HFFc6 (cell line): Measurements from ENCODE around the gene FGF22. TPM values are rescaled to one million over a fixed set of nuclear protein-coding genes. Genes with fewer than 3 reads are reported as not detected.
"Not testable (repeated sequence)": the region's sequence is repeated elsewhere in the genome, so short reads cannot be mapped to it uniquely, and the experiment has no call there.

ENCODE experiments used
- DNase-seq: peaks from one replicate; pipeline ENCODE4 v3.0.0-alpha.2; 2018
- H3K27ac Mint-ChIP-seq: 2 replicates; pipeline ENCODE4 v1.8.0; 2020; ENCODE audit warnings: mild to moderate bottlenecking, mixed read lengths
- H3K27me3 Mint-ChIP-seq: 2 replicates; pipeline ENCODE4 v1.8.0; 2021; ENCODE audit warnings: mild to moderate bottlenecking, moderate library complexity, mixed read lengths; ENCODE audit not compliant: insufficient read depth
- H3K36me3 Mint-ChIP-seq: 2 replicates; pipeline ENCODE4 v1.8.0; 2021; ENCODE audit warnings: low read depth, mixed read lengths
- H3K4me1 Mint-ChIP-seq: 2 replicates; pipeline ENCODE4 v1.8.0; 2020; ENCODE audit warnings: low read depth, mixed read lengths
- H3K4me3 Mint-ChIP-seq: 2 replicates; pipeline ENCODE4 v1.8.0; 2020; ENCODE audit warnings: mild to moderate bottlenecking, moderate library complexity, mixed read lengths
- H3K9me3 Mint-ChIP-seq: 2 replicates; pipeline ENCODE4 v1.8.0; 2020; ENCODE audit warnings: mild to moderate bottlenecking, mixed read lengths
- total RNA-seq, 6 experiments: library from RNA; stranded (reverse); fragmentation: NEBNext Ultra II Directional; extraction: Animal tissue kit (Norgen Biotek cat#: 25700); gene quantifications; 2 replicates in 1 of 6; 3 replicates in 5 of 6; pipeline ENCODE4 v1.2.3, GENCODE V29; 2021
- TF ChIP-seq, protein P1 (sequence below): fragments of 200-600 bp; sonication (generic); IDR thresholded peaks from 2 replicates; pipeline ENCODE4 v1.5.0; 2021; ENCODE audit warnings: antibody characterized with exemption, mild to moderate bottlenecking

The FGF22 gene
- total RNA-seq, 6 experiments from 2014 or later = 0.17 to 0.18 TPM; not detected in 4

DNA sequence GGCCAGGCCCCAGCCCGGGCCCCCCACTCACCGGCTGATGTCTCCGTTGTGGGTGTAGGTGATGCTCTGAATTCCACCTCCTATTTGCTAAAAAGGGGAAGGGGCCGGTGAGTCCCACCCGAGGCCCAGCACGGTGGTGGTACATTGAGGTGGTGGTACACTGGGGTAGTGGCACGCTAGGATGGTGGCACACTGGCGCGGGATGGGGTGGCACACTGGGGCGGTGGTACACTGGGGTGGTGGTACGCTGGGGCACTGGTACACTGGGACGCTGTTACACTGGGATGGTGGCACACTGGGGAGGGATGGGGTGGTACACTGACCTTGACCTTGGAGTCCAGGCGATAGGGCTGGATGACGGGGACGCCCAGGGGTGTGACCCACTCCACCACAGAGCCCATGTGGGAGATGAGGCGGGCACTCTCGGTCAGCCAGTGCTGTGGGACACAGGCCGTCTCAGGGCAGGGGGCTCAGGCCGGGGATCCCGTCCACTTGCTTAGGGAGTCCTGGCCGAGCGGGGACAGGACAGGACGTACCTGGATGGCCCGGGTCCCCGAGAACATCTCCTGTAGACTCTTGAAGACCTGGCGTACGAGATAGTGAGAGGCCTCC lies 20.9 kb upstream of the FGF22 start:
- H3K27me3 Mint-ChIP-seq = no peaks in the 10 kb centered on the region; the same call in 1 of the 2 replicates
- H3K4me1 Mint-ChIP-seq = peaks cover 4% of the 10 kb centered on the region
- peaks cover 13% of the 10 kb centered on the region for H3K36me3 Mint-ChIP-seq
- no peak for DNase-seq
- H3K27ac Mint-ChIP-seq = no peak overlapping the region
- no peak overlapping the region for H3K4me3 Mint-ChIP-seq
- no peaks in the 10 kb centered on the region for H3K9me3 Mint-ChIP-seq
- TF ChIP-seq, protein P1, sequence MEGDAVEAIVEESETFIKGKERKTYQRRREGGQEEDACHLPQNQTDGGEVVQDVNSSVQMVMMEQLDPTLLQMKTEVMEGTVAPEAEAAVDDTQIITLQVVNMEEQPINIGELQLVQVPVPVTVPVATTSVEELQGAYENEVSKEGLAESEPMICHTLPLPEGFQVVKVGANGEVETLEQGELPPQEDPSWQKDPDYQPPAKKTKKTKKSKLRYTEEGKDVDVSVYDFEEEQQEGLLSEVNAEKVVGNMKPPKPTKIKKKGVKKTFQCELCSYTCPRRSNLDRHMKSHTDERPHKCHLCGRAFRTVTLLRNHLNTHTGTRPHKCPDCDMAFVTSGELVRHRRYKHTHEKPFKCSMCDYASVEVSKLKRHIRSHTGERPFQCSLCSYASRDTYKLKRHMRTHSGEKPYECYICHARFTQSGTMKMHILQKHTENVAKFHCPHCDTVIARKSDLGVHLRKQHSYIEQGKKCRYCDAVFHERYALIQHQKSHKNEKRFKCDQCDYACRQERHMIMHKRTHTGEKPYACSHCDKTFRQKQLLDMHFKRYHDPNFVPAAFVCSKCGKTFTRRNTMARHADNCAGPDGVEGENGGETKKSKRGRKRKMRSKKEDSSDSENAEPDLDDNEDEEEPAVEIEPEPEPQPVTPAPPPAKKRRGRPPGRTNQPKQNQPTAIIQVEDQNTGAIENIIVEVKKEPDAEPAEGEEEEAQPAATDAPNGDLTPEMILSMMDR = no peak

DNA sequence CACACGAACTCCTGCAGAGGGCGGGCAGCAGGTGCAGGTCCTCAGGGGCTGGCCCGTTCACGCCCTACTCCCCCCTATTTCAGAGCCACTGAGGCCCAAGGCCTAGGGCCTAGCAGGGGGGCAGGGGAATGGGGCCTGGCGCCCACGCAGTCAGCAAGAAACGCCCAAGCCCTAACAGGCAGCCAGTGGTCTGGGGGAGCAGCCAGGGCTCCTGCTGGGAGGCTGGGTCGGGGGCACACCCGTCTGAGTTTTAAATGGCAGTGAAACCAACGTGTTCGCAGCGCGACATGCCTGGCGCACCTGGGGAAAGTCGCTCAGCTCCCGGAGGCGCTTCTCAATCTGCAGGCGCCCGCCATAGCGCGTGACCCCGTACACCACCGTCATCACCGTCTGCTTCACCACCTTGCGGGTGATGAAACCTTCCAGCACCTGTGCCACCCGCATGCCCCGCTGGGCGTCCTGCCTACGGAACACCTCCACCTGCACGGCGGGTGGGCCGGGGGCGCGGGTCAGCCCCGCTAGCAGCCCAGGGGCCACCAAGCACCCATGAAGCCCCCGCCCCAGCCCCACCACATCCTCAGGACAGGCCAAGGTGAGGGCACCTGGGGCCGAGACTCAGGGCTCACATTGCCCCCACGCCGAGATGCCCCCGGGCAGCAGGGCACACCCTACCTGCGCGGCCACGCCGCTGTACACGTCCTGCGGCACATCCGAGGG lies 20.2 kb upstream of the FGF22 start:
- TF ChIP-seq, protein P1 = no peak
- Mint-ChIP-seq H3K4me1 (peaks cover 10% of the 10 kb centered on the region), H3K36me3 (peaks cover 9% of the 10 kb centered on the region), H3K9me3 (no peaks in the 10 kb centered on the region), H3K4me3 (no peak overlapping the region), H3K27ac (no peak overlapping the region), H3K27me3 (no peaks in the 10 kb centered on the region; the same call in 1 of the 2 replicates)
- DNase-seq = no peak

DNA sequence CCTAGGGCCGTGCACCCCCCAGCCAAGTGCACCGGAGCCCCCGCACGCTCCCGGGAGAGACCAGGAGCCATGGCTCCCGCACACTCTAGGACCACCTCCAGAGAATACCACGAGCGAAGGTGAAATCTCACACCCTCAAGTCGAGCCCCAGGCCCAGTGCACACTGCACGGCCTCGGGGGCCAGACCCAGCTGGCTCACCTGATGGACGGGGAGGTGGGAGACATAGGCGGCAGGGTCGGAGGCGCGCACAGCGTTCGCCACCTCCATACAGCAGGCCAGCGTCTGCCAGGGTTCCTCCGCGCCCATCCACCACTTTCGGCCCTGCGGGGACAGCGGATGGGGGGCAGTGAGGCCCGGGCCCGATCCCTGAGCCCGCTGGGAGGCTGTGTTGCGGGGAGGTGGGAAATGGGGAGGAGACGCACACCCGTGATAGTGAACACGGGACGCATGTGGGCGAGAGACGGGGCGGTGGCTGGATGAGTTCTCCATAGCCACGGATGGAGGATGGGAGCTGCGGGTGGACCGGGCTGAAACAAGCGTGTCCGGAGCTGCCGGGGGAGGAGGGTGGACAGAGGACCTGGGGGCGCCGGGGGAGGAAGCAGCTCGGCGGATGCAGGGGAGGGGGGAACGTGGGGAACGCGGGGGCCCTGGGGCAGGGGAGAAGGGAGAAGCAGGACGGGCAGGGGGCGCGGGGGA lies 19.4 kb upstream of the FGF22 start:
- no peaks in the 10 kb centered on the region; the same call in 1 of the 2 replicates for H3K27me3 Mint-ChIP-seq

DNA sequence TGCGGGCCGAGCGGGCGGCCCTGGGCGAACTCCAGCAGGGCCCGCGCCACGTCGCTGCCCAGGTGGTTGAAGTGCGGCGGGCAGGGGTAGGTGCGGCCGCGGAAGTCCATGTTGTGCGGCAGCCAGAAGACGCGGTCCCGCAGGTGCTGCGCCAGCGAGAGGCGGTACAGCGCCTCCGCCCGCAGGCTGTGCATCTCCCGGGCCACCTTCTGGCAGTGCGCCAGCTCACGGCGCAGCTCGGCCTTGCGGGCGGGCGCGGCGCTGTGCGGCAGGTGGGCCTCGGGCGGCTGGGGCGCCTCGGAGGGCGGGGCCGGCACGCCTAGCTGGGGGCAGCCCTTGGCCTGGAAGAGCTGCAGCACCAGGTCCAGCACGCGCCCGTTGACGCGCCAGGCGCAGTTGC lies 18.5 kb upstream of the FGF22 start:
- peaks cover 11% of the 10 kb centered on the region for H3K36me3 Mint-ChIP-seq
- not testable (repeated sequence) for H3K4me3 Mint-ChIP-seq, DNase-seq, H3K27ac Mint-ChIP-seq, H3K9me3 Mint-ChIP-seq, H3K27me3 Mint-ChIP-seq
- peaks cover 16% of the 10 kb centered on the region for H3K4me1 Mint-ChIP-seq

More for the DNA sequence above, 19.4 kb upstream of the FGF22 start:
- DNase-seq = no peak
- H3K4me1 Mint-ChIP-seq = peaks cover 12% of the 10 kb centered on the region
- H3K4me3 Mint-ChIP-seq = no peak overlapping the region
- H3K27ac Mint-ChIP-seq = no peak overlapping the region
- H3K9me3 Mint-ChIP-seq = no peaks in the 10 kb centered on the region
- peaks cover 7% of the 10 kb centered on the region for H3K36me3 Mint-ChIP-seq
- TF ChIP-seq, protein P1 = no peak

DNA sequence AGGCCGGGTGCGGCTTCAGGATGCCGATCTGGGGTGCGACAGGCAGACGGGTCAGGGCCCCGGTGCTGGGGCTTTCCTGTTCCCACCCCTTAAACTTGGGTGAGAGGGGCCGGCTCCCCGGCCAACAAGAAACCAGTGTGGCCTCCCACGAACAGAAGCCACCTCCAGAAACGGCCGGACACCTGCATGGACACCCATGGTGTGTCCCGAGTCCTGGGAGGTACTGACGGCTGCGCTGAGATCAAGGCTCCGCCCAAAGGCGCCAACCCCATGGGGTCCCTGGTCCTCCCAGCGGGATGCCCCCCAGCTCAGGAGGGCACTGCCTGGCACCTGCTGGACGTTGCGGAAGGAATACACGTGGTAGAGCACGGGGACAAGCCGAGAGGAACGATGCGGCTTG lies 17.9 kb upstream of the FGF22 start:
- no peaks in the 10 kb centered on the region; the same call in 1 of the 2 replicates for H3K27me3 Mint-ChIP-seq
- DNase-seq = no peak
- H3K4me3 Mint-ChIP-seq = no peak overlapping the region
- H3K9me3 Mint-ChIP-seq = no peaks in the 10 kb centered on the region
- peaks cover 16% of the 10 kb centered on the region for H3K4me1 Mint-ChIP-seq
- peaks cover 11% of the 10 kb centered on the region for H3K36me3 Mint-ChIP-seq
- no peak overlapping the region for H3K27ac Mint-ChIP-seq
- TF ChIP-seq, protein P1 = no peak

DNA sequence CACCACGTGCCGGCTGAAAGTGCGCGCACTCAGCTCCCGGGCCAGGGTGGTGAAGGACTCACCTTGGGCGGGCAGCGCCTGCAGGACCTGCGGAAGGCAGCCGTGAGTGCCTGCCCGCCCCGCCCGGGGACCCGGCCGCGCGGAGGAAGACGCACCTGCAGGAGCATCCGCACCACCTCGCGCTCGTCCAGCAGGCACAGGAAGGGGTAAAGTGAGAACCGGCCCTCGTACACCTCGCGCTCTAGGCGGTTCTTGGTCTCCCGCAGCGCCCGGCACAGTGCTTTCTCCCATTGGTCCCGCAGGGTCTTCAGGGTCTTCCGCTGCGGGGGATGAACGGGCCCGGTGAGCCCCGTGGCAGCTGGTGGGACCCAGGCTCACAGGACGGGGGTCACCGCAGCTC lies 17.0 kb upstream of the FGF22 start:
- TF ChIP-seq, protein P1 = no peak
- no peak overlapping the region for H3K4me3 Mint-ChIP-seq
- DNase-seq = no peak
- H3K27me3 Mint-ChIP-seq = no peaks in the 10 kb centered on the region; the same call in 1 of the 2 replicates
- H3K27ac Mint-ChIP-seq = no peak overlapping the region
- H3K9me3 Mint-ChIP-seq = no peaks in the 10 kb centered on the region
- peaks cover 16% of the 10 kb centered on the region for H3K4me1 Mint-ChIP-seq
- peaks cover 11% of the 10 kb centered on the region for H3K36me3 Mint-ChIP-seq
